ENCODE measurements around the gene CCHCR1.

The CCHCR1 gene

DNA sequence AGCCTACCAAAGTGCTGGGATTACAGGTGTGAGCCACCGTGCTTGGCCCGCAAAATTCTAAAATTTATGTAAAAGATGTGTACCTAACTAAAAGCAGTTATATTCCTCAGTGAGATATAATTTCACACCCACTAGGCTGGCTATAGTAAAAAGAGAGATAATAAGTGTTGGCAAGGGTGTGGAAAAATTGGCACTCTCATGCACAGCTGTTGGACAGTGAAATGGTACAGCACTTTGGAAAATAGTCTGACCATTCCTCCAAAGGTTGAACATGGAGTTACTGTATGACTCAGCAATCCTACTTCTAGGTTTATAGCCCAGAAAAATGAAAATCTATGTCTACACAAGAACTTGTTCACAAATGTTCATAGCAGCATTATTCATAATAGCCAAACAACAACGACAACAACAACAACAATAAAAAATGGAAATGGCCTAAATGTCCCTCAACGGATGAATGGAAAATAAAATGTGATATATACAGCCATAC is 59.1 kb downstream of the CCHCR1 start:
- DNase-seq (ENCODE audit: low read depth), result no peak

- no peak for DNase-seq (ENCODE audit: low read depth)
Measured at GRCh38 chr6:31096656-31097055, 60.9 kb downstream of the CCHCR1 start.

DNA sequence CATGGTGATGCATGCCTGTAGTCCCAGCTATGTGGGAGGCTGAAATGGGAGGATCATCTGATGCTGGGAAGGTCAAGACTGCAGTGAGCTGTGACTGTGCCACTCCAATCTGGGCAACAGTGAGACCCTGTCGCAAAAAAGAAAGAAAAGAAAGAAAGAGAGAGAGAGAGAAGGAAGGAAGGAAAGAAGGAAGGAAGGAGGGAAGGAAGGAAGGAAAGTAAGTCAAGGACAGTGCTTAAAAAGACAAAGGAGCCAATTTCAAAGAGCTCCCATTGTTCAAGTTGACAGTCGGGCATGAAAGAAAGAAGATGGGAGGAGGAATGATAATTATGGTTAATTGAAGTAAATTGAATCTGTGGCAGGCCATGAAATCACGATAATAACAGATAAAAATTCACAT is 61.4 kb downstream of the CCHCR1 start:
- DNase-seq (ENCODE audit: low read depth), result no peak

GRCh38 chr6:31094389-31094881 is 63.2 kb downstream of the CCHCR1 start:
- DNase-seq (ENCODE audit: low read depth), result peak; percentile 42

- no peak for DNase-seq (ENCODE audit: low read depth)
Measured at GRCh38 chr6:31092769-31093505, 64.7 kb downstream of the CCHCR1 start.

All from activated T-helper 1 cell treated with Interleukin-2 at 50 U/mL for 16 hours (primary cell).